Measurements from ENCODE around the gene GPALPP1. TPM values are rescaled to one million over a fixed set of nuclear protein-coding genes. Genes with fewer than 3 reads are reported as not detected.

Gene GPALPP1
- total and polyA plus RNA-seq, 4 donors: 7.9 to 45.0 (median 13.0) TPM

DNA sequence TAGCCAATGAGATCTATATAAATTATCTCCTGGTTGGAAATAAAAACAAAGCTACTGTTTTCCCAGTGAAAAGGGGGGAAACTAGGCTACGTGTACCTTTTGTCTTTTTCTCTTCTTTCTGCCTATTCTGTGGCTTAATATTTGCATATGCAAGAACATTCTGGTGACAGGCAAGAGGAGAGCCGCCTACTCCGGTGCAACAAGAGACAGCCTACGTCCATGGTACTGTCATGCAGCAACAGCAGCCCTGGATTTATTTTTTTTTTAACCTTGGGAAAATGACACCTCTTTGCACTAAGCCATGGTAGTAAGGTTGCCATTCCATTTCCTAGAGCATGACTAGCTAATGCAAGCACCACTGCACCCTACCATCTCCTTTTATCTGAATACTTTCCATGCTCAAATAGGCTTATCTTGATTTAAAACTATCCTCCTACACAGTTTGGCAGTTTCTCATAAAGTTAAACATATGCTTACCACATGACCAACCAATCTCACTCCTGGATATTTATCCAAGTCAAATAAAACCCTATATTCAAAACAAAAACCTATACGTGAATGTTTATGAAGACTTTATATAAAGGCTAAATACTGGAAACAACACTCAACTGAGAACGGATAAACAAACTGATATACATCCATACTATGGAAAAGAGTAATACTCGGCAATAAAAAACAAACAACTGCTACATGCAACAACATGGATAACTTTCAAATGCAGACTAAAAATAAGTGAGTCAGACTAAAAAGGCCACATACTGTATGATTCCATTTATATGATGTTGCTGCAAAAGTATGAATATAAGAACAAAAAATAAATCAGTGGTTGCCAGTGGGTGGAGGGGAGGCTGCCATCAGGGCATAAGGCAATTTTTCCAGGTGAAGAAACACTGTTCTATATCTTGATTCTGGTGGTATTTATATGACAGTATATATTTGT is 17.4 kb upstream of the GPALPP1 start:
- H3K4me1 ChIP-seq (ENCODE audit: control insufficient read depth in 5 of 5, insufficient read depth in 5 of 5, low read length in 5 of 5): peaks cover 0 to 9% (median 3%) of the 10 kb centered on the region in 5 donors
- TF ChIP-seq, protein P1, sequence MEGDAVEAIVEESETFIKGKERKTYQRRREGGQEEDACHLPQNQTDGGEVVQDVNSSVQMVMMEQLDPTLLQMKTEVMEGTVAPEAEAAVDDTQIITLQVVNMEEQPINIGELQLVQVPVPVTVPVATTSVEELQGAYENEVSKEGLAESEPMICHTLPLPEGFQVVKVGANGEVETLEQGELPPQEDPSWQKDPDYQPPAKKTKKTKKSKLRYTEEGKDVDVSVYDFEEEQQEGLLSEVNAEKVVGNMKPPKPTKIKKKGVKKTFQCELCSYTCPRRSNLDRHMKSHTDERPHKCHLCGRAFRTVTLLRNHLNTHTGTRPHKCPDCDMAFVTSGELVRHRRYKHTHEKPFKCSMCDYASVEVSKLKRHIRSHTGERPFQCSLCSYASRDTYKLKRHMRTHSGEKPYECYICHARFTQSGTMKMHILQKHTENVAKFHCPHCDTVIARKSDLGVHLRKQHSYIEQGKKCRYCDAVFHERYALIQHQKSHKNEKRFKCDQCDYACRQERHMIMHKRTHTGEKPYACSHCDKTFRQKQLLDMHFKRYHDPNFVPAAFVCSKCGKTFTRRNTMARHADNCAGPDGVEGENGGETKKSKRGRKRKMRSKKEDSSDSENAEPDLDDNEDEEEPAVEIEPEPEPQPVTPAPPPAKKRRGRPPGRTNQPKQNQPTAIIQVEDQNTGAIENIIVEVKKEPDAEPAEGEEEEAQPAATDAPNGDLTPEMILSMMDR (IDR thresholded peaks at IDR 0.05; ENCODE audit: control extremely low read depth, extremely low read depth): no peak
- H3K27ac ChIP-seq (ENCODE audit: low read depth in 1 of 2, low read length in 1 of 2): no peak overlapping the region
- ATAC-seq (ENCODE audit: insufficient read depth, low FRiP score): no peak
- no peak for DNase-seq
- no peaks in the 10 kb centered on the region for H3K9me3 ChIP-seq (ENCODE audit: control insufficient read depth in 4 of 4, insufficient read depth in 3 of 4, low read length in 3 of 4)
- H3K4me3 ChIP-seq: no peak overlapping the region
- 91 to 96% methylated on average over 7 of the region's 7 CpGs for WGBS, 2 donors
- no peak overlapping the region for H3K9ac ChIP-seq (ENCODE audit: insufficient read depth in 1 of 2, low read length in 2 of 2)
- peaks cover 3 to 9% (median 4%) of the 10 kb centered on the region in 4 donors for H3K36me3 ChIP-seq (ENCODE audit: control insufficient read depth in 4 of 4, insufficient read depth in 4 of 4, low read length in 4 of 4)
- no peaks in the 10 kb centered on the region for H3K27me3 ChIP-seq (ENCODE audit: control insufficient read depth in 3 of 3, insufficient read depth in 3 of 3, low read length in 2 of 3)

DNA sequence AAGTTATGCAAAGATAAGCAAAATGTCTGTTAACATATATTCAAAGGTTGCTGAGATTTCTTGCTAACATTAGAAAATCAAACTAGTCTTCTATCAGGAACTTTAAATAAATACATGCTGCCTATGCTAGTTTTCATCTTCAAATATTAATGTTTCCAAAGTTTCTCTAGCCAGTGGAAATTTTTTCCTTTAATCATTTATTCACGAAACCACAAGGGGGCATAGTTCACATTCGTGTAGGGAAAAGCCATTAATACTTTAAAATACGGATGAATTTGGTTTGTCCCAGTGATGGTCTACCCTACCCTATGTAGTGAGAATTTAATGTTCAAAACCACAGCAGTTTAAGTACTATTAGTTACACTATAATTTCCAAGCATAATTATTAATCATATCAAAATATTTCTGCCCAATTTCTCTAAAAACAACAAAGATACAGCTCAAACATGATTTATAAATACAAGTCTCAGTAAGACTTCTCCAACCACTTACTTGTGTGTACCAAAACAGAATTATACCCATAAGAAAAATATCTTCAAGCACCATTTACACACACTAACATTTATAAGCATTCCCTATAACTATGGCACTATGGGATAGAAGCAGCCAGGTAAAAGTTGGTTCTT is 16.3 kb upstream of the GPALPP1 start:
- H3K9ac ChIP-seq (ENCODE audit: insufficient read depth in 1 of 2, low read length in 2 of 2): no peak overlapping the region
- peak in 2 of 3 donors; percentile 48 to 59 for DNase-seq
- no peak overlapping the region for H3K4me3 ChIP-seq
- H3K27ac ChIP-seq (ENCODE audit: low read depth in 1 of 2, low read length in 1 of 2): no peak overlapping the region
- H3K4me1 ChIP-seq (ENCODE audit: control insufficient read depth in 5 of 5, insufficient read depth in 5 of 5, low read length in 5 of 5): peaks cover 0 to 5% (median 3%) of the 10 kb centered on the region in 5 donors
- no peak for ATAC-seq (ENCODE audit: insufficient read depth, low FRiP score)
- H3K27me3 ChIP-seq (ENCODE audit: control insufficient read depth in 3 of 3, insufficient read depth in 3 of 3, low read length in 2 of 3): no peaks in the 10 kb centered on the region
- H3K9me3 ChIP-seq (ENCODE audit: control insufficient read depth in 4 of 4, insufficient read depth in 3 of 4, low read length in 3 of 4): no peaks in the 10 kb centered on the region
- peaks cover 0 to 16% (median 6%) of the 10 kb centered on the region in 4 donors for H3K36me3 ChIP-seq (ENCODE audit: control insufficient read depth in 4 of 4, insufficient read depth in 4 of 4, low read length in 4 of 4)
- TF ChIP-seq, protein P1 (IDR thresholded peaks at IDR 0.05; ENCODE audit: control extremely low read depth, extremely low read depth): peak; percentile 17
- WGBS, 2 donors: 8 to 13% methylated on average over 3 of the region's 3 CpGs

DNA sequence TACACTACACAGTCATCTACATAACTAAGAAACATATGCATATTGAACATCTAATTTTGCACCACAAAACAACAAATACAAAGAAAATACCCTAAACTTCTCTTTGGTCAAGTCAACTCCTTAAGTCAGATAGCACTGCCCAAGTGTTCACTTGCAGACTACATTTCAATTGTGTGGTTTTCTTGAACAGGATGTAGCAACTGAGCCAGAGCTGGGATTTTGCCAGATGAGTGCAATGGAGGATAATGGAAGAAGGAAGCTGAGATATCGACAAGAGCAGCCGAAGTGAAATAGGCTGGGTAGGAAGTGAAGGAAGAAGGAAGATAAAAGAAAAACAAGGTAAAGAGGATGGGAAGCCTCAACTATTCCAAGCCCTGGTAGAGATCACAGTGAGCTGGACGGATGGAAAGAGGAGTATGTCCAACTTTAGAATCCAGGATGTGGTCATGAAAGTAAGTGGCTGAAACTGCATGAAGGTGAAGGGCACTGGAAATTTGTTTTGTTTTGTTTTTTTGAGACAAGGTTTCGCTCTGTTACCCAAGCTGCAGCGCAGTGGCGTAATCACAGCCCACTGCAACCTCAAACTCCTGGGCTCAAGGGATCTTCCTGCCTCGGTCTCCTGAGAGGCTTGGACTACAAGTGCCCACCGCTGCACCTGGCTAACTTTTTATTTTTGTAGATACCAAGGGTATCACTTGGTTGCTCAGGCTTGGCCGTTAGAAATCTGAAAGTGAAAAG is 15.1 kb upstream of the GPALPP1 start:
- ATAC-seq (ENCODE audit: insufficient read depth, low FRiP score): peak; percentile 42
- TF ChIP-seq, protein P1 (IDR thresholded peaks at IDR 0.05; ENCODE audit: control extremely low read depth, extremely low read depth): no peak
- Histone ChIP-seq H3K9me3 (ENCODE audit: control insufficient read depth in 4 of 4, insufficient read depth in 3 of 4, low read length in 3 of 4) (no peaks in the 10 kb centered on the region), H3K27ac (ENCODE audit: low read depth in 1 of 2, low read length in 1 of 2) (no peak overlapping the region), H3K27me3 (ENCODE audit: control insufficient read depth in 3 of 3, insufficient read depth in 3 of 3, low read length in 2 of 3) (no peaks in the 10 kb centered on the region), H3K4me1 (ENCODE audit: control insufficient read depth in 5 of 5, insufficient read depth in 5 of 5, low read length in 5 of 5) (peaks cover 0 to 5% (median 0%) of the 10 kb centered on the region in 5 donors), H3K4me3 (no peak overlapping the region), H3K36me3 (ENCODE audit: control insufficient read depth in 4 of 4, insufficient read depth in 4 of 4, low read length in 4 of 4) (peaks cover 3 to 23% (median 9%) of the 10 kb centered on the region in 4 donors), H3K9ac (ENCODE audit: insufficient read depth in 1 of 2, low read length in 2 of 2) (no peak overlapping the region)
- DNase-seq: peak in 2 of 3 donors; percentile 26 to 60
- 41 to 57% methylated on average over 9 of the region's 9 CpGs for WGBS, 2 donors
